ENCODE data around the gene UIMC1. TPM values are rescaled to one million over a fixed set of nuclear protein-coding genes. Genes with fewer than 3 reads are reported as not detected.
"Not testable (repeated sequence)": the region's sequence is repeated elsewhere in the genome, so short reads cannot be mapped to it uniquely, and the experiment has no call there.

The UIMC1 gene
- total RNA-seq (ENCODE audit: unreplicated experiment) = 40.9 TPM
- long read RNA-seq, partial matches to known transcripts = 2 of 14 reads
- long read RNA-seq, other reads (novel, unspliced or antisense) = 6 of 14 reads

DNA sequence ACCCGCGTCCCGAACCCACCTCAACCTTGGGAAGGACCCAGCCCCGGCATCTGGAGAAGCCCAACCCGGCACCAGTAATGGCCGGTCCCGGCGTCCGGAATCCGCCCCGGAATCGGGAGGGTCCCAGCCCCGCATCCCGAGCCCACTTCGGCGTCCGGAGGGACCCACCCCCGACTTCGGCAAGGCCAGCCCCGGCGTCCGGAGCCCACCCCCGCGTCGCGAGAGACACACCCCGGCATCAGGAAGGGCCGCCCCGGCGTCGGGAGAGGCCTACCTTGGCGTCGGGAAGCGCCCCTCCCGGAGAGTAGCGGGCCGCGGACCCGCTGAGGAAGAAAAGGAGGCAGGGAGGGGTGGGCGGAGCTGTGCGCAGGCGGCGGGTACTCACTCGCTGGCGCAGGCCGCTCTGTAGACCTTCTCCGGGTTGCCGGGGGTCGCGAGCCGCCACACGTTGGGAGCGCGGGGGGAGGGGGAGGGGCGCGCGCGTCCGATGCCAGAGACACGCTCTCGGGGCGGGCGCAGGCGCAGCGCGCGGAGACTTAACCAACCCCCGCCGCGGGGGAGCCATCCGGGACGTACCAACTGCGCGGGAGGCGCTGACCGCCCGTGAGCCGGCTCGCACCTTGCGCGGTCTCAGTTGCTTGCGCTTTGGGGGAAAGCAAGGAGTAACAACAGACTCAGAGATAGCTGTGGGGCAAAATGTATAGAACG is at the start of gene UIMC1:
TSS of gene UIMC1 (minus strand) at position 515 of the 708 bp plus-strand sequence. CDS start 24,164 bp downstream, outside the sequence.
- TF ChIP-seq, protein P1, sequence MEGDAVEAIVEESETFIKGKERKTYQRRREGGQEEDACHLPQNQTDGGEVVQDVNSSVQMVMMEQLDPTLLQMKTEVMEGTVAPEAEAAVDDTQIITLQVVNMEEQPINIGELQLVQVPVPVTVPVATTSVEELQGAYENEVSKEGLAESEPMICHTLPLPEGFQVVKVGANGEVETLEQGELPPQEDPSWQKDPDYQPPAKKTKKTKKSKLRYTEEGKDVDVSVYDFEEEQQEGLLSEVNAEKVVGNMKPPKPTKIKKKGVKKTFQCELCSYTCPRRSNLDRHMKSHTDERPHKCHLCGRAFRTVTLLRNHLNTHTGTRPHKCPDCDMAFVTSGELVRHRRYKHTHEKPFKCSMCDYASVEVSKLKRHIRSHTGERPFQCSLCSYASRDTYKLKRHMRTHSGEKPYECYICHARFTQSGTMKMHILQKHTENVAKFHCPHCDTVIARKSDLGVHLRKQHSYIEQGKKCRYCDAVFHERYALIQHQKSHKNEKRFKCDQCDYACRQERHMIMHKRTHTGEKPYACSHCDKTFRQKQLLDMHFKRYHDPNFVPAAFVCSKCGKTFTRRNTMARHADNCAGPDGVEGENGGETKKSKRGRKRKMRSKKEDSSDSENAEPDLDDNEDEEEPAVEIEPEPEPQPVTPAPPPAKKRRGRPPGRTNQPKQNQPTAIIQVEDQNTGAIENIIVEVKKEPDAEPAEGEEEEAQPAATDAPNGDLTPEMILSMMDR (IDR thresholded peaks at IDR 0.05; ENCODE audit: unreplicated experiment) = no peak
- peak; percentile 97 for DNase-seq (ENCODE audit: low spot score)
- peaks cover 4% of the 10 kb centered on the region for H3K27me3 Mint-ChIP-seq (ENCODE audit: unreplicated experiment)
- H3K4me3 Mint-ChIP-seq (ENCODE audit: unreplicated experiment) = peak within 1 kb of the TSS; percentile 93
- peaks cover 15% of the 10 kb centered on the region for H3K4me1 Mint-ChIP-seq (ENCODE audit: unreplicated experiment)
- peak within 1 kb of the TSS; percentile 92 for H3K27ac Mint-ChIP-seq (ENCODE audit: unreplicated experiment)
- no peaks in the 10 kb centered on the region for H3K9me3 Mint-ChIP-seq (ENCODE audit: unreplicated experiment)
- H3K36me3 Mint-ChIP-seq (ENCODE audit: low read depth, unreplicated experiment) = no peaks in the 10 kb centered on the region

DNA sequence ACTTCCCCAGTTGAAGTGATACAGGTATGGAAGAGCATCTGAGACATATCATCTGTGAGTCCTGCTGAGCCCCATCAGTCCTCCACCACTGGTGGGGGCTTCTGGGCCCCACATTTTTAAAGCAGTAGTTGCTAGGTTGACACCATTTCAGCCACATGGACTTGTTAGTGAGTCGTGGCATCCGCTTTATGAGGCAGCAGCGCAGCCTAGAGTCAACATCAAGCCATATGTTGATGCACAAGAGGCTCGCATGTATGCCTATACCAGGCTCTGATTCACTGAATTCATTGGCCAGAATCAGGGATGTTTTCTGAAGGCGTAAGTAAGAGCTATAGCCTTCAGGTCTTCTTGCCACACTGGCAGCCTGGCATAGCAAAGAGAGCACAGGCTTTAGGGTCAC is 42.7 kb upstream of the UIMC1 start:
- Mint-ChIP-seq H3K9me3 (ENCODE audit: unreplicated experiment) (no peaks in the 10 kb centered on the region), H3K27me3 (ENCODE audit: unreplicated experiment) (no peaks in the 10 kb centered on the region), H3K27ac (ENCODE audit: unreplicated experiment) (no peak overlapping the region), H3K4me1 (ENCODE audit: unreplicated experiment) (peaks cover 7% of the 10 kb centered on the region), H3K4me3 (ENCODE audit: unreplicated experiment) (no peak overlapping the region), H3K36me3 (ENCODE audit: low read depth, unreplicated experiment) (peaks cover 5% of the 10 kb centered on the region)
- TF ChIP-seq, protein P1 (IDR thresholded peaks at IDR 0.05; ENCODE audit: unreplicated experiment) = no peak
- DNase-seq (ENCODE audit: low spot score) = no peak

DNA sequence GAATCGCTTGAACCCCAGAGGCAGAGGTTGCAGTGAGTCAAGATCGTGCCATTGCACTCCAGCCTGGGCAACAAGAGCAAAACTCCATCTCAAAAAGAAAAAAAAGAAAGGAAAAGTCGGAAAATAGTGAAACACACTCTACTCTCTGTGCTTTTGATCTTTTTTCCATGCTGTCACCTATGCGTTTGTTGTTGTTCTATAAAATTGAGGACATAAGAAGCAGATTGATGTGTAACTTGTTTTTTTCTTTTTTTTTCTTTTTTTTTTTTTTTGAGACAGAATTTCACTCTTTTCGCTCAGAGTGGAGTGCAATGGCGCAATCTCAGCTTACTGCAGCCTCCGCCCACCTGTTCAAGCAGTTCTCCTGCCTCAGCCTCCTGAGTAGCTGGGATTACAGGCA is 42.0 kb upstream of the UIMC1 start:
- H3K9me3 Mint-ChIP-seq (ENCODE audit: unreplicated experiment); H3K4me3 Mint-ChIP-seq (ENCODE audit: unreplicated experiment); H3K27me3 Mint-ChIP-seq (ENCODE audit: unreplicated experiment); DNase-seq (ENCODE audit: low spot score); H3K36me3 Mint-ChIP-seq (ENCODE audit: low read depth, unreplicated experiment); H3K27ac Mint-ChIP-seq (ENCODE audit: unreplicated experiment): not testable (repeated sequence)
- peaks cover 15% of the 10 kb centered on the region for H3K4me1 Mint-ChIP-seq (ENCODE audit: unreplicated experiment)

DNA sequence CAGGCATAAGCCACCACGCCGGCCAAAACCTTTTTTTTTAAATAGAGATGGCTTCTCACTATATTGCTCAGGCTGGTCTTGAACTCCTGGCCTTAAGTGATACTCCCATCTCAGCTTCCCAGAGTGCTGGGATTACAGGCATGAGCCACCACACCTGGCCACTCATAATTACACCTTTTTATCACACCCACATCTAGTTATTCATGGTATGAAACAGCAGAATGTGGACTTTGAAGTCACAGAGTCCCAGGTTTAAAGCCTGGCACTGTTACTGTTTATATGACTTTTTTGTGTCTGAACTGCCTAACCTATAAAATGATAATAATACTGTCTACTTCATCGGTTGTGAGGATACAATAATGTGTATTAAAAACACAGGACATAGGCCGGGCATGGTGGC is 39.1 kb upstream of the UIMC1 start:
- peaks cover 16% of the 10 kb centered on the region for H3K4me1 Mint-ChIP-seq (ENCODE audit: unreplicated experiment)
- no peak for DNase-seq (ENCODE audit: low spot score)
- peaks cover 14% of the 10 kb centered on the region for H3K36me3 Mint-ChIP-seq (ENCODE audit: low read depth, unreplicated experiment)
- no peak overlapping the region for H3K4me3 Mint-ChIP-seq (ENCODE audit: unreplicated experiment)
- H3K9me3 Mint-ChIP-seq (ENCODE audit: unreplicated experiment) = no peaks in the 10 kb centered on the region
- H3K27me3 Mint-ChIP-seq (ENCODE audit: unreplicated experiment) = no peaks in the 10 kb centered on the region
- TF ChIP-seq, protein P1 (IDR thresholded peaks at IDR 0.05; ENCODE audit: unreplicated experiment) = no peak
- no peak overlapping the region for H3K27ac Mint-ChIP-seq (ENCODE audit: unreplicated experiment)

DNA sequence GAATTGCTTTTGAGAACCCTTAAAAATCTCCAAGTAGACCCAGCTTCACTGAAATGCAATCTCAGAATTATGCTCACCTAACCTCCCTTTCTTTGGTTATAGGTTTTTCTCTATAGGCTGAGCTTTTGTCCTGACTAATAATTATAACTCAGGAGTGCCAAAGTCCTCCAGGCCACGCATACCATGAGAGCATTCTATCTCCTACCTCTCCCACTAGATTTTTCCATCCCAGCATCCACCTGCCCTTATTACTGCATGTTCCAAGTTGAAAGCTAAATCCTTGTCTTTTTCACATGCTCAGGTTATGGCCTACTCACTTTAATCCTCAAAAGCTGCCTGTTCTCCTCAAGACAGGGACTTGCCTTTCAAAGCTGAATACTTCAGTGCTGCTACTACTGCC is 38.1 kb upstream of the UIMC1 start:
- Mint-ChIP-seq H3K27me3 (ENCODE audit: unreplicated experiment) (no peaks in the 10 kb centered on the region), H3K4me1 (ENCODE audit: unreplicated experiment) (peaks cover 16% of the 10 kb centered on the region), H3K27ac (ENCODE audit: unreplicated experiment) (no peak overlapping the region), H3K9me3 (ENCODE audit: unreplicated experiment) (no peaks in the 10 kb centered on the region), H3K36me3 (ENCODE audit: low read depth, unreplicated experiment) (peaks cover 14% of the 10 kb centered on the region), H3K4me3 (ENCODE audit: unreplicated experiment) (peak overlapping the region; percentile 7)
- TF ChIP-seq, protein P1 (IDR thresholded peaks at IDR 0.05; ENCODE audit: unreplicated experiment) = no peak
- DNase-seq (ENCODE audit: low spot score) = no peak

All from endothelial cell (in vitro differentiated cells).